ENCODE results near the gene LCN6.

DNA sequence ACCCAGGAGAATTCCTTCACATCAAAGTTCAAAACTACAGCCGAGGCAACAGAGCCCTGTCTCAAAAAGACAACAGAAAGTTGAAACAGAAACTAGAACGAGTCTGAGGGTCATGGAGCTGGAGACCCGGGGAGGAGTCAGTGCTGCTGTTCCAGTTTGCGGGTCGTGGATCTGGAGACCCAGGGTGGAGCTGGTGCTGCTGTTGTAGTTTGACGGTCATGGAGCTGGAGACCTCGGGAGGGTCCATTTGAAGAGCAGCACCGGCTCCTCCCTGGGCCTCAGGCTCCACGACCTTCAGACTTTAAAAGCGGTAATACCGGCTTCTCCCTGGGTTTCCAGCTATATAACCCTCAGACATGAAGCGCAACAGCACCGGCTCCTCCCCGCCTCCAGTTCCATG is 29.0 kb upstream of the LCN6 start:
- no peak for TF ChIP-seq POLR2A (IDR thresholded peaks at IDR 0.05)
- TF ChIP-seq, protein P1, sequence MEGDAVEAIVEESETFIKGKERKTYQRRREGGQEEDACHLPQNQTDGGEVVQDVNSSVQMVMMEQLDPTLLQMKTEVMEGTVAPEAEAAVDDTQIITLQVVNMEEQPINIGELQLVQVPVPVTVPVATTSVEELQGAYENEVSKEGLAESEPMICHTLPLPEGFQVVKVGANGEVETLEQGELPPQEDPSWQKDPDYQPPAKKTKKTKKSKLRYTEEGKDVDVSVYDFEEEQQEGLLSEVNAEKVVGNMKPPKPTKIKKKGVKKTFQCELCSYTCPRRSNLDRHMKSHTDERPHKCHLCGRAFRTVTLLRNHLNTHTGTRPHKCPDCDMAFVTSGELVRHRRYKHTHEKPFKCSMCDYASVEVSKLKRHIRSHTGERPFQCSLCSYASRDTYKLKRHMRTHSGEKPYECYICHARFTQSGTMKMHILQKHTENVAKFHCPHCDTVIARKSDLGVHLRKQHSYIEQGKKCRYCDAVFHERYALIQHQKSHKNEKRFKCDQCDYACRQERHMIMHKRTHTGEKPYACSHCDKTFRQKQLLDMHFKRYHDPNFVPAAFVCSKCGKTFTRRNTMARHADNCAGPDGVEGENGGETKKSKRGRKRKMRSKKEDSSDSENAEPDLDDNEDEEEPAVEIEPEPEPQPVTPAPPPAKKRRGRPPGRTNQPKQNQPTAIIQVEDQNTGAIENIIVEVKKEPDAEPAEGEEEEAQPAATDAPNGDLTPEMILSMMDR (IDR thresholded peaks at IDR 0.05), result no peak

All from testis (tissue), 2 donors.